Sigmoid colon (tissue), 4 donors: ENCODE results near the gene ADGRF3.

Source experiments
- CTCF ChIP-seq, 4 experiments: fragments of 450-650 bp in 3 of 4; fragments of 200-600 bp in 1 of 4; IDR thresholded peaks; one replicate each; pipeline ENCODE4 v1.5.1; 2016 to 2019; ENCODE audit warnings: antibody characterized with exemption in 4 of 4, mild to moderate bottlenecking in 3 of 4, moderate library complexity in 2 of 4
- EP300 ChIP-seq, 4 donors: sonication (generic); formaldehyde crosslinking; IDR thresholded peaks; one replicate each; pipeline ENCODE4 v1.6.1; 2017; ENCODE audit warnings: antibody characterized with exemption in 4 of 4
- POLR2A ChIP-seq, 2 donors: fragments of 450-650 bp; IDR thresholded peaks; one replicate each; pipeline ENCODE4 v1.6.1; 2016; ENCODE audit warnings: antibody characterized with exemption in 2 of 2, mild to moderate bottlenecking in 2 of 2, moderate library complexity in 2 of 2
- POLR2AphosphoS5 ChIP-seq, 4 donors: sonication (generic); formaldehyde crosslinking; IDR thresholded peaks; one replicate each; pipeline ENCODE4 v1.6.1; 2017; ENCODE audit warnings: antibody characterized with exemption in 4 of 4

- TF ChIP-seq CTCF (IDR thresholded peaks at IDR 0.05) (no peak), POLR2A (IDR thresholded peaks at IDR 0.05) (no peak), EP300 (IDR thresholded peaks at IDR 0.05) (no peak), POLR2AphosphoS5 (IDR thresholded peaks at IDR 0.05) (no peak)
Measured at GRCh38 chr2:26297061-26297460, 49.5 kb downstream of the ADGRF3 start.
